ENCODE measurements around the gene COL23A1. TPM values are rescaled to one million over a fixed set of nuclear protein-coding genes. Genes with fewer than 3 reads are reported as not detected.

The COL23A1 gene
- total RNA-seq, 1 experiment from 2014 or later, result 15.0 TPM

DNA sequence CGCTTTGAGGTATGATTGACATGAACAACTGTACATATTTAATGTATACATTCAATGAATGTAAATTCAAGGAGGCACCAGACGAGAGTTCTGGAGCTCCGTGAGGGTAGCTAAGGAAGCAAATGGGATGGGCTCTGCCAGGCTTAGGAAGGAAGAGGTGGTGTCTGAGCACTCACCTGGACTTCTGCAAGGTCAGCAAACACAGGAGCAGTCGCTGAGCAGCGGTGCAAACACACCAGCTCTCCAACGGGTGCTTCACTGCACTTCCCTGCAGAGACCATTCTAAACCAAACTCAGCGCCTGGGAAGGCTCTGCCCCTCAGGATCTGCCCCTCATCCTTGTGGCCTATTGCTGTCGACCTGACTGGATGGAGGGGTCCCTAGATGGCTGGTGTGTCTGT lies 101.5 kb downstream of the COL23A1 start:
- TF ChIP-seq ZNF396 (CRISPR knock-in tag; IDR thresholded peaks at IDR 0.05; ENCODE audit: borderline replicate concordance), result no peak
- no peak for TF ChIP-seq CBFB (CRISPR knock-in tag; IDR thresholded peaks at IDR 0.05; ENCODE audit: low read depth)
- no peak for TF ChIP-seq KAT7 (CRISPR knock-in tag; IDR thresholded peaks at IDR 0.05; ENCODE audit: borderline replicate concordance)
- TF ChIP-seq FOXP4 (CRISPR knock-in tag; IDR thresholded peaks at IDR 0.05), result no peak
- TF ChIP-seq, protein P1, sequence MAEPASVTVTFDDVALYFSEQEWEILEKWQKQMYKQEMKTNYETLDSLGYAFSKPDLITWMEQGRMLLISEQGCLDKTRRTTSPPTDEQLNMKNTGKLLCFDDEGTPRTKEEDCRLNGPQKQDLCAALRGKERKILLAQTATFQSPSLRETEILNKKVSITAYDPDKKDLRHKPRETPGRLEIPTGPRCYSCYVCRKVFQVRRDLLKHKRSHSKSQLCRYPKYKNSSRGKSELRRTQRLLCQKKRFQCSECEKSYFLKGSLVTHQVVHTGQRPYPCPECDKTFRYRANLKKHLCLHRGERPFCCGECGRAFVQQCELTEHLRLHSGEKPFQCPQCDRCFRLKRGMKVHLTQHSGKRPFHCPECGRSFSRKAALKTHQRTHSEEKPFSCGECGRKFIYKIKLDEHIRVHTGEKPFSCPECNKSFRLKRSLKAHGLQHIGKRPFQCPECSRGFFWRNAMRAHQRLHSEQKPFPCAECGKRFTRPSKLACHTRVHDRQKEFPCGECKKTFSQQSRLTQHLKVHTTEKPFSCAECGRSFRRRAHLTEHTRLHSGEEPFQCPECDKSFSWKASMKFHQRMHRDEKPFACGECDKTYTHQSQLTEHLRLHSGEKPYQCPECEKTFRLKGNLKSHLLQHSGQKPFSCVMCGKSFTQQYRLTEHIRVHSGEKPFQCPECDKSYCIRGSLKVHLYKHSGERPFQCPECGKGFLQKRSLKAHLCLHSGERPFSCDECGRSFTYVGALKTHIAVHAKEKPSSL (CRISPR knock-in tag; conservative IDR thresholded peaks at IDR 0.05), result no peak
- TF ChIP-seq, protein P2, sequence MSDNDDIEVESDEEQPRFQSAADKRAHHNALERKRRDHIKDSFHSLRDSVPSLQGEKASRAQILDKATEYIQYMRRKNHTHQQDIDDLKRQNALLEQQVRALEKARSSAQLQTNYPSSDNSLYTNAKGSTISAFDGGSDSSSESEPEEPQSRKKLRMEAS (CRISPR knock-in tag; IDR thresholded peaks at IDR 0.05), result no peak
- no peak for TF ChIP-seq JUN (CRISPR knock-in tag; IDR thresholded peaks at IDR 0.05)
- TF ChIP-seq ZNF423 (CRISPR knock-in tag; IDR thresholded peaks at IDR 0.05), result no peak
- TF ChIP-seq SMAD4 (CRISPR knock-in tag; IDR thresholded peaks at IDR 0.05), result no peak
- TF ChIP-seq ZNF671 (CRISPR knock-in tag; IDR thresholded peaks at IDR 0.05), result no peak
- TF ChIP-seq, protein P3, sequence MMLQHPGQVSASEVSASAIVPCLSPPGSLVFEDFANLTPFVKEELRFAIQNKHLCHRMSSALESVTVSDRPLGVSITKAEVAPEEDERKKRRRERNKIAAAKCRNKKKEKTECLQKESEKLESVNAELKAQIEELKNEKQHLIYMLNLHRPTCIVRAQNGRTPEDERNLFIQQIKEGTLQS (CRISPR knock-in tag; conservative IDR thresholded peaks at IDR 0.05), result no peak
- TF ChIP-seq JAZF1 (CRISPR knock-in tag; IDR thresholded peaks at IDR 0.05), result no peak
- TF ChIP-seq AFF4 (CRISPR knock-in tag; IDR thresholded peaks at IDR 0.05; ENCODE audit: borderline replicate concordance), result no peak
- TF ChIP-seq, protein P4, sequence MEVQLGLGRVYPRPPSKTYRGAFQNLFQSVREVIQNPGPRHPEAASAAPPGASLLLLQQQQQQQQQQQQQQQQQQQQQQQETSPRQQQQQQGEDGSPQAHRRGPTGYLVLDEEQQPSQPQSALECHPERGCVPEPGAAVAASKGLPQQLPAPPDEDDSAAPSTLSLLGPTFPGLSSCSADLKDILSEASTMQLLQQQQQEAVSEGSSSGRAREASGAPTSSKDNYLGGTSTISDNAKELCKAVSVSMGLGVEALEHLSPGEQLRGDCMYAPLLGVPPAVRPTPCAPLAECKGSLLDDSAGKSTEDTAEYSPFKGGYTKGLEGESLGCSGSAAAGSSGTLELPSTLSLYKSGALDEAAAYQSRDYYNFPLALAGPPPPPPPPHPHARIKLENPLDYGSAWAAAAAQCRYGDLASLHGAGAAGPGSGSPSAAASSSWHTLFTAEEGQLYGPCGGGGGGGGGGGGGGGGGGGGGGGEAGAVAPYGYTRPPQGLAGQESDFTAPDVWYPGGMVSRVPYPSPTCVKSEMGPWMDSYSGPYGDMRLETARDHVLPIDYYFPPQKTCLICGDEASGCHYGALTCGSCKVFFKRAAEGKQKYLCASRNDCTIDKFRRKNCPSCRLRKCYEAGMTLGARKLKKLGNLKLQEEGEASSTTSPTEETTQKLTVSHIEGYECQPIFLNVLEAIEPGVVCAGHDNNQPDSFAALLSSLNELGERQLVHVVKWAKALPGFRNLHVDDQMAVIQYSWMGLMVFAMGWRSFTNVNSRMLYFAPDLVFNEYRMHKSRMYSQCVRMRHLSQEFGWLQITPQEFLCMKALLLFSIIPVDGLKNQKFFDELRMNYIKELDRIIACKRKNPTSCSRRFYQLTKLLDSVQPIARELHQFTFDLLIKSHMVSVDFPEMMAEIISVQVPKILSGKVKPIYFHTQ (CRISPR knock-in tag; IDR thresholded peaks at IDR 0.05), result no peak

More for the DNA sequence above, 101.5 kb downstream of the COL23A1 start:
- DNase-seq (ENCODE audit: low spot score), result no peak
- peaks cover 33% of the 10 kb centered on the region for H3K4me1 Mint-ChIP-seq
- H3K4me3 Mint-ChIP-seq, result no peak overlapping the region
- peaks cover 11% of the 10 kb centered on the region for H3K36me3 Mint-ChIP-seq
- ATAC-seq, result peak; percentile 32
- H3K27ac Mint-ChIP-seq, result no peak overlapping the region; the same call in 1 of the 2 replicates
- POLR2A ChIA-PET, result no interaction called here
- peaks cover 14% of the 10 kb centered on the region for H3K9me3 Mint-ChIP-seq
- H3K27me3 Mint-ChIP-seq (ENCODE audit: low read depth), result peaks cover 3% of the 10 kb centered on the region; the same call in 1 of the 2 replicates
- CTCF ChIA-PET, result interaction anchor here (1.1 to 4.7 kb wide), 3 partner anchors 27 to 205 kb away, joined by 3 to 23 read pairs (median 6); partner anchors contain the start of gene COL23A1
